ENCODE data around the gene SHOX.

The SHOX gene

DNA sequence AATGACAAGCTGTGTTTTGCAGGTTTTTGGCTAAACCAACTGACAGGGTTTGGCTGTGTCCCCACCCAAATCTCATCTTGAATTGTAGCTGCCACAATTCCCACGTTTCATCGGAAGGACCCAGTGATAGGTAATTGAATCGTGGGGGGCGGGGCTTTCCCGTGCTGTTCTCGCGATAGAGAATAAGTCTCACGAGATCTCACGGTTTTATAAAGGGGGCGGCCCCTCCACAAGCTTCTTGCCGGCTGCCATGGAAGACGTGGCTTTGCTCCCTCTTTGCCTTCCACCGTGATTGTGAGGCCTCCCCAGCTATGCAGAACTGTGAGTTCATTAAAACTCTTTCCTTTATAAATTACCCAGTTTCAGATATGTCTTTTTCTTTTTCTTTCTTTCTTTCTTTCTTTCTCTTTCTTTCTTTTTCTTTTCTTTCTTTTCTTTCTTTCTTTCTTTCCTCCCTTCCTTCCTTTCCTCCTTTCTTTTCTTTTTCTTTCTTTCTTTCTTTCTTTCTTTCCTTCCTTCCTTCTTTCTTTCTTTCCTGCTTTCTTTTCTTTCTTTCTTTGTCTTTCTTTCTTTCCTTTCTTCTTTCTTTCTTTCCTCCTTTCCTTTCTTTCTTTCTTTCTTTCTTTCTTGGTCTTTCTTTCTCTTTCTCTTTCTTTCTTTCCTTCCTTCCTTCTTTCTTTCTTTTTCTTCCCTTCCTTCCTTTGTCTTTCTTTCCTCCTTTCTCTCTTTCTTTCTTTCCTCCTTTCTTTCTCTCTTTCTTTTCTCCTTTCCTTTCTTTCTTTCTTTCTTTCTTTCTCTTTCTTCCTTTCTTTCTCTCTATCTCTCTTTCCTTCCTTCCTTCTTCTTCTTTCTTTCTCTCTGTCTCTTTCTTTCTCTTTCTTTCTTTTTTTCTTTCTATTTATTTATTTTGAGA is 54.8 kb downstream of the SHOX start:
- TF ChIP-seq, protein P1, sequence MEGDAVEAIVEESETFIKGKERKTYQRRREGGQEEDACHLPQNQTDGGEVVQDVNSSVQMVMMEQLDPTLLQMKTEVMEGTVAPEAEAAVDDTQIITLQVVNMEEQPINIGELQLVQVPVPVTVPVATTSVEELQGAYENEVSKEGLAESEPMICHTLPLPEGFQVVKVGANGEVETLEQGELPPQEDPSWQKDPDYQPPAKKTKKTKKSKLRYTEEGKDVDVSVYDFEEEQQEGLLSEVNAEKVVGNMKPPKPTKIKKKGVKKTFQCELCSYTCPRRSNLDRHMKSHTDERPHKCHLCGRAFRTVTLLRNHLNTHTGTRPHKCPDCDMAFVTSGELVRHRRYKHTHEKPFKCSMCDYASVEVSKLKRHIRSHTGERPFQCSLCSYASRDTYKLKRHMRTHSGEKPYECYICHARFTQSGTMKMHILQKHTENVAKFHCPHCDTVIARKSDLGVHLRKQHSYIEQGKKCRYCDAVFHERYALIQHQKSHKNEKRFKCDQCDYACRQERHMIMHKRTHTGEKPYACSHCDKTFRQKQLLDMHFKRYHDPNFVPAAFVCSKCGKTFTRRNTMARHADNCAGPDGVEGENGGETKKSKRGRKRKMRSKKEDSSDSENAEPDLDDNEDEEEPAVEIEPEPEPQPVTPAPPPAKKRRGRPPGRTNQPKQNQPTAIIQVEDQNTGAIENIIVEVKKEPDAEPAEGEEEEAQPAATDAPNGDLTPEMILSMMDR (conservative IDR thresholded peaks at IDR 0.05; ENCODE audit: low read depth, low read length), result no peak
- H3K4me3 ChIP-seq (ENCODE audit: low read depth, low read length), result no peak overlapping the region

DNA sequence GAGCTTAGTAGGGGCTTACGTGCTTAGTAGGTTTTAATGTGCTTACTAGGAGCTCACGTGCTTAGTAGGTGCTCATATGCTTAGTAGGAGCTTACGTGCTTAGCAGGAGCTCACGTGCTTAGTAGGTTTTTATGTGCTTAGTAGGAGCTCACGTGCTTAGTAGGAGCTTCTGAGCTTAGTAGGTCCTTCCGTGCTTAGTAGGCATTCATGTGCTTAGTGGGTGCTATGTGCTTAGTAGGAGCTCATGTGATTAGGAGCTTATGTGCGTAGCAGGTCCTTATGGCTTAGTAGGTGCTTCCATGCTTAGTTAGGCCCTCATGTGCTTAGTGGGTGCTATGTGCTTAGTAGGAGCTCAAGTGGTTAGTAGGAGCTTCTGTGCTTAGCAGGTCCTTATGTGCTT is 59.4 kb downstream of the SHOX start:
- H3K4me3 ChIP-seq (ENCODE audit: low read depth, low read length), result no peak overlapping the region
- TF ChIP-seq, protein P1 (conservative IDR thresholded peaks at IDR 0.05; ENCODE audit: low read depth, low read length), result no peak
- no peak for DNase-seq (ENCODE audit: low read depth)

More for the DNA sequence above, 54.8 kb downstream of the SHOX start:
- no peak for DNase-seq (ENCODE audit: low read depth)

DNA sequence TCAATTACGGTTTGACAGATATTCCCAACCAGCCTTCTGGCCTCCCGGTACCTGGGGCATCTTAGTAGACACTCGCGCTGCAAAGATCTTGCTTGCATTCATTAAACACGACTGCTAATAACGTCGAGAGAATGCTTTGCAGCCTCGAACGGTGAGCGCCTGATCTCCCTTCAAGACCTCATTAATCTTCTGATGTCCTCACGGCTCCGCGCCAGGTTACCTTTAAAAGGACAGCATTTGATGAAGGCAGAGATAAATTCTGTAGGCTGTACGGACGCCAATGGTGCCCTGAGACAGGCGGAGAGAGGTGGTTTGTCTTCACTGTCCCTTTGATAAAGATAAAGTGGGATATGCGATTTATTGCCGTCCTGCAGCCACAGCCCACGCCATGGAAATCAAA is 64.2 kb downstream of the SHOX start:
- TF ChIP-seq, protein P1 (conservative IDR thresholded peaks at IDR 0.05; ENCODE audit: low read depth, low read length), result no peak
- no peak overlapping the region for H3K4me3 ChIP-seq (ENCODE audit: low read depth, low read length)
- no peak for DNase-seq (ENCODE audit: low read depth)

DNA sequence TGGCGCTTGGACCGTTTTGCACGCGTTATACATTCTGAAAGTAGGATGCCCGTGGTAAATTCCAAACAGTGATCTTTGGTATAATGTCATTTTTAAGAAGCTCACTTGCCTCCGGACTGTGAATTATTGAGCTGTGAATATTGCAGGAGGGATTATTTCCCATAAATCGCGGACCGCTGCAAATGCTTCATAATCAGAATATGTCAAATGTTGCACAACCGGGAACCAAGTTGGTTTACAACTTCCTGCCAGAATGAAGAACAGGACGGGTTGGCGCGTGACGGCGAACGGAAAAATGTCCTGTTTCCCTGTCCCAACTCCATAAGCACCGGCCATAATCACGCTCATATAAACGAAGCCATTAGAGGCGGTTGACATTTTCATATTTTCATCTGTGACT is 67.6 kb downstream of the SHOX start:
- no peak for DNase-seq (ENCODE audit: low read depth)
- TF ChIP-seq, protein P1 (conservative IDR thresholded peaks at IDR 0.05; ENCODE audit: low read depth, low read length), result no peak
- H3K4me3 ChIP-seq (ENCODE audit: low read depth, low read length), result no peak overlapping the region

DNA sequence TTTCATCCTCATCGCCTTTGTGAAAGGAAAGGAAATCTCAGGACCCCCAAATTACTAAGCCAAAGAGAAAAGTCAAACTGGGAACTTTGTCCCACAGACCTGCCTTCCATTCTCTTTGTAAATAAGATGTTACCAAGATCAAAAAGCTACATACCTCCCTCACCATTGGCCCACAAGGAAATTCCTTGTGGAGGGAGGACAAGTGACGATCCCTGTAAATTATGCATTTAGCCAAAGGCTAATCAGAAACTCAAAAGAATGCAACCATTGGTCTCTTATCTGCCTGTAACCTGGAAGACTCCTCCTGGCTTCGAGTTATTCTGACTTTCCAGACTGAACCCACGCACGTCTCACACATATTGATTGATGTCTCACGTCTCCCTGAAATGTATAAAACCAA is 70.3 kb downstream of the SHOX start:
- TF ChIP-seq, protein P1 (conservative IDR thresholded peaks at IDR 0.05; ENCODE audit: low read depth, low read length), result no peak
- no peak overlapping the region for H3K4me3 ChIP-seq (ENCODE audit: low read depth, low read length)

DNA sequence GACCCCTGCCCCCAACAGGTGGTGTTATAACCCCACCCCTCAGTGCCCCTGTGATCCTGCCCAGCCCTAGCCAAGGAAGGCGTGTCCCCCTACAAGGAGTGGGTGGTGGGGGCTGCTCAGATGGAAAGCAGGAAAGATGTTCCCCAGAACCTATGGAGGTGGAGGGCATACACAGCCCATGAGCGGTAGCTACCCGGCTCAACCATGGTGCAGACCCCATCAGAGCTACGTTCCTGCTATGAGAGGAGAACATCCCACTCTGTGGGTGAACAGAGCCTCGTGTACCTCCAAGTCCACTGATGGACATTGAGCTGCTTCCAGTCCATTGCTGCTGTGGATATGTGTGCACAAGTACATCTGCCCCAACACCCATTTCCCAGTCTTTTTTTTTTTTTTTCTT is 71.1 kb downstream of the SHOX start:
- TF ChIP-seq, protein P1 (conservative IDR thresholded peaks at IDR 0.05; ENCODE audit: low read depth, low read length), result no peak
- H3K4me3 ChIP-seq (ENCODE audit: low read depth, low read length), result no peak overlapping the region
- no peak for DNase-seq (ENCODE audit: low read depth)

More for the DNA sequence above, 70.3 kb downstream of the SHOX start:
- no peak for DNase-seq (ENCODE audit: low read depth)

DNA sequence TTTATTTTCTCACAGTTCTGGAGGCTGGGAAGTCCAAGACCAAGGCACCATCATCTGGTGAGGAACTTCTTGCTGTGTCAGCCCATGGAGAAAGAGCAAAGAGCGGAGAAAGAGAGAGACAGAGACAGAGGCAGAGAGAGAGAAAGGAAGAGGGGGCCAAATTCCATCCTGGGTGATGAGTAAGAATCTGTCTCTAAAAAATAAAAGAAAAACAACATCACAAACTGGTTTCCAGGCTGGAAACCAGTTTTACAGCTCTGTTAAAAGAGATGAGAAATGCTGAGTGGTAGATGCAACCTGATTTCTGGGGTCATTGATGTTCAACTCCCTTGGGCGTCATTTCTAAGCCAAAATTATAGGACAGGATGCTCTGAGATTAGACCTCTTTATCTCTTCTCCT is 72.9 kb downstream of the SHOX start:
- TF ChIP-seq, protein P1 (conservative IDR thresholded peaks at IDR 0.05; ENCODE audit: low read depth, low read length), result no peak

More for the DNA sequence above, 72.9 kb downstream of the SHOX start:
- no peak overlapping the region for H3K4me3 ChIP-seq (ENCODE audit: low read depth, low read length)
- no peak for DNase-seq (ENCODE audit: low read depth)

All from choroid plexus epithelial cell (primary cell).